HG02938 (cell line): ENCODE measurements around the gene RNF121.

Experiments
- ATAC-seq: cut with Tn5 transposase; IDR thresholded peaks from one replicate; pipeline ENCODE4 v1.9.1; 2021; ENCODE audit warnings: mild to moderate bottlenecking, moderate library complexity; ENCODE audit not compliant: unreplicated experiment

RNF121 gene

DNA sequence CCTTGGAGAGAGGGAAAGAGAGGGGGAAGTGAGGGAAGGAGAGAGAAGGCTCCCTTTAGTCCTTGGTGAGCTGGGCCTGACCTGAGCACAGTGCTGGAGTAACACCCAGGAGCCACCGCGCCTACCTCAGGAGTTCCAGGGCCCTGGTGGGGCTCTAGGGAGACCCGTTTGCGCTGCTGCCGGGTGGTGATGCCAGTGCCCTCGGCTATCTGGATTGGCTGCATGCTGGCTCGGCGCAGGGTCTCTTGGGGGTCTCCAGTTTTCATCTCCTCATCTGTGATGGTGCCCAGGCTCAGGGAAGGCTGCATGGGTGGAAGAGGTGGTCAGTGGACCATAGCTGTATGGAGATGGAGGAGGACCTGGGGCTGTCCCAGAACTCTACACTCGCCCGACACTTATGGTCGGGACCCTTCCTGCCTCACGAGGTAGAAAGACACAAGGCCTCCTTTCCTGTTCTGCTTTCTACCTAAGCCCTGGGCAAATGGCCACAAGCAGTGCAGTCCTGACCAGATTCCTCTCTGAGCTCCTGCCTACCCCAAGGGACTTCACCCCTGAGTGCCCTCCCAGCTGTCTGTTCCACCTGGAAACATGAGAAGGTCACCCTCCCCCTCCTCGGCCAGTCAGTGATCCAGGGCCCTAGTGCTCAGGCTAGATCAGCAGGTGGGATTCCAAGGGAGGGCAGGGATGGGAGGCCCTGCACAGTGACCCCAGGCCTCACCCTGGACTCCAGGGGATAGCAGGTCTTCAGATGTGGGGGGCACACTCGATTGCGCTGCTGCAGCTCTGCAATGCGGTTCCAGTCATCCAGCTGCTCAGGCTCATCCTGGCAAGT, 75.9 kb downstream of the RNF121 start:
- no peak for ATAC-seq

DNA sequence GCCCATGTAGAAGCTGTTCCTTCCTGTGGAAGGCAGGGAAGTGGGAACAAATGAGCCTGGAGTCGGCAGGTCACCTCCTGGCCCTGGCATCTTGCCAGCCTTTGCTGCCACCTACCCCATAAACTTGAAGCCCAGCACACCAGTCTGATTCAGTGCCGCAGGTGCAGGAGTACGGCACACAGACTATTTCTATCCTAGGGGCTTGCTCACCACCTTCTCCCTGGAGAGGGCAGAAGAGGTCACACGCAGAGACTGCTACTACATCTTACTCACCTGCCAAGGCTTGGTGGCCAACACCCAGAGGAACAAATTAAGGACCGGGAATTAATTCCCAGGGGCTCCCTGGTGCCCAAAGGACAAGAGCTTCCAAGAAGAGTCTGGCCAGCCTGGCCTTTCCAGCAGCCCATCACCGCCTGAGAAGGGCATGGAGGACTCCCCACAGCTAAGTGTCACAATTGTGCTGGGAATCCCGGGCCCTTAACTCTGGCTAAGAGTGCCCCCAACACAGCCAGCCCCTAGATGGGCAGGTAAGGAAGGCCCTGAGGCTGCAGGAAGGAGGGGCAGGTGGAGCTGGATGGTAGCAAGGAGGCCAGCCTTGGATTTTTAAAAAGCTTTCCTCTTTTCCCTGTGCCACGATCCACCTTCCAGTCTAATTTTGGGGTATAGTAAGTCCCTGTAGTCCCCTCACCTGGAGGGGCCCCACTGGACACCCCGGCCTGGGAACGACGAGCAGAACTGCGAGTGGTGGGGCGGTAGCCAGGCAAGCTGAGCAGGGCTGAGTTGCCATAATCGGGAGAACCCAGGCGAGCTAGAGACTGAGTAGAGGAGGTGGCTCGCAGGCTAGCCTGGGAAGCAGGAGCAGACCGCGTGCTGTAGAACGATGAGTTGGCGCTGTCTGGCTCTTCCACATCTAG, 76.8 kb downstream of the RNF121 start:
- ATAC-seq: no peak

DNA sequence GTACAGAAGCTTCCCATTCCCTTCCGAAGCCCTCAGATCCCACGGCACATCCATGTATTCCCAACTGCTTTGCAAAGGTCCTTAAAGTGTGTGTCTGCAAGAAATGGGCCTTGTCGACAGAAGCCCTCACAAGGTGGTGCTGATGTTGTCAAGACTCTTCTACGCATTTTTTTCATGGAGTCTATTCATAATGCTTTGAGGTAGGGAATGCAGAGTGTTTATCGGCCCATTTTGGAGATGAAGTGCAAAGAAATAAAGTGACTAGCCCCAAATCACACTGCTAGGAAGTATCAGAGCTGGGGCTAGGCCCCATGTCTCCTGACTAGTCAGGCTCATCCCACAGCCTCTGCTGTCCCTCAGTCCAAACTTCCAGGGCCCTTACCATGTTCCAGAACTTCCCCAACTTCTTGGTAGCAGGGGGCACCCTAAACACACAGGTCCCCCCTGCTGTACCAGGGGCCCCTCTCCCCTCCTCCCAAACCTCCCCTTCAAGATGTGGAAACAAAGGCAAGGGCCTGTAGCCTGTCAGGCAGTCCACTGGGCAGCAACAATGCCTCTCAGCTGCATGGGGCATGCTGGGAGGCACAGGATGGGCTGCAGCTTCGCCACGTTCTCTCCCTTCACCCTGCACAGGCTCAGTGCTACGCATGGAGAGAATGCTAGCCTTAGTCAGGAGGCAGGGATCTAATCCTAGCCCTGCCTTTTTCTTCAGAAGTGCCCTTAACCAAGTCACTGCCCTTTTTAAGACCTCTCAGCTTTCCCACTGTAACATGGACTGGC, 77.7 kb downstream of the RNF121 start:
- ATAC-seq: no peak

DNA sequence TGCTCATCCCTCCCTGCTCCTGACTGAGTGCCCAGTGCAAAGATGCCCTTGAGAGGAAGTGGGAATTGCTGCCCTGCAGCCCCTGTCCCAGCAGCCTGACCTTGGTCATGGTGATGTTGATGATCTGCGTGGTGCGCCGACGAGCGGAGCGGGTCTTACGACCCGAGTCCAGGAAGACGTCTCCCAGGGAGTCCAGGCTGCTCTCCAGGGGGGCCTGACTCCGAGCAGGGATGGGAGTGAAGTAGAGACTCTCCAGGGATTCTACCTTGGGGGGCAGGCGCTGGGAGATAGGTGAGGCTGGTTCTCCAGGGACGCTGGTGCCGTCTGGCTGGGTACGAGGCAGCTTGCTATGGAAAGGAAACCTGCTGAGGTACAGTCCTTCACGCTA, 78.2 kb downstream of the RNF121 start:
- ATAC-seq: no peak

DNA sequence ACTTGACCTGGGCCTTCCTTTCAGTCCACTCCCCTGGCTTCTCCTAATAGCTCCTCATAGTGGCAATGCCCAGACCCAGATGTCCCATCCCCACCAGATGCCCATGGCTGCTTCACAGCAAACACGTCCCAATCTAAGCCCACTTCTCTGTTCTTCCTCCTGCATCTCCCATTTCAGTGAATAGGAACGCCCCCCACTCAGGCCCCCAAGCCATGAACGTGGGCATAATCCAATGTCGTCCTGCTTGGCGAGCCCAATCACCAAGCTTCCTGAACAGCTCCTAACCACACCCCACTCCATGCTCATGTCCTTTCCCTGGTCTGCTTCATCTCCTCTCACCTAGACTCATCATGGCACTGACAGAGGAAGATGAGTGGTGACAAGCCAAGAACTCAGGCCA, 78.7 kb downstream of the RNF121 start:
- no peak for ATAC-seq

DNA sequence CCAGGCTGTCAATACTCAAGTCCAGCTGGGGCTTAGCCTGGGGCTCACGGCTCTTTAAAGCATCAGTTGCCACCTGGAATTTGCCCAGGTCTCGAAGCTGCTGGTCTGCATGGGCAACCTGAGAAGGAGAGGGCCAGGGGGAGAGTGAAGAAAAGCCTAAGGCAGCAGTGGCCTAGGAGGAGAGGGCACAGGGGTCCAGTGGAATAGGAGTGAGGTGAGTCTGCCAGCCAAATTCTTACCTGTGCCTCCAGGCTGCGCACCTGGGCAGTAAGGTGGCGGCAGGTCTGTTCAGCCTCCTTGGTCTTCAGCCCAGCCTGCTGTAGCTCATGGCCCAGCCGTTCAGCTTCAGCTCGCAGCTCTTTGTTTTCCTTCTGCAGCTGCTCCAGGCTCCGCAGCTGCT, 79.9 kb downstream of the RNF121 start:
- no peak for ATAC-seq

DNA sequence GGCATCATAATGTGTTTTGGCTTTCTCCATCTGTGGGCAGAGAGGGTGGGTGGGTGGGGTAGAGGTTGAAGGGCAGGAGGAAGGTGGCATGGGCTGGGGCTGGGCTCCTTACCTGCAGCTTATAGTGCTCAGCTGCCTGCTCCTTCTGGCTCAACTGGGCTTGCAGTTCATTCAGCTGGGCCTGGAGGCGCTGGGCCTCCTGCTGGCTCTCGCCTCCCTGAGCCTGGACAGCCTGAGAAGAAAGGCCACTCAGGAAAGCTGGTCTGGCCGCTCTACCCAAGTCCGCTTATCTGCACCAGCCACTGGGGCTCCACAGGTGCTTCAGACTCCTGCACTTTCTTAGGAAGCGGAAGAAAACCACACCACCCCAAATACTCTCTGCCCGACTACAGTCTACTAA, 80.3 kb downstream of the RNF121 start:
- no peak for ATAC-seq

DNA sequence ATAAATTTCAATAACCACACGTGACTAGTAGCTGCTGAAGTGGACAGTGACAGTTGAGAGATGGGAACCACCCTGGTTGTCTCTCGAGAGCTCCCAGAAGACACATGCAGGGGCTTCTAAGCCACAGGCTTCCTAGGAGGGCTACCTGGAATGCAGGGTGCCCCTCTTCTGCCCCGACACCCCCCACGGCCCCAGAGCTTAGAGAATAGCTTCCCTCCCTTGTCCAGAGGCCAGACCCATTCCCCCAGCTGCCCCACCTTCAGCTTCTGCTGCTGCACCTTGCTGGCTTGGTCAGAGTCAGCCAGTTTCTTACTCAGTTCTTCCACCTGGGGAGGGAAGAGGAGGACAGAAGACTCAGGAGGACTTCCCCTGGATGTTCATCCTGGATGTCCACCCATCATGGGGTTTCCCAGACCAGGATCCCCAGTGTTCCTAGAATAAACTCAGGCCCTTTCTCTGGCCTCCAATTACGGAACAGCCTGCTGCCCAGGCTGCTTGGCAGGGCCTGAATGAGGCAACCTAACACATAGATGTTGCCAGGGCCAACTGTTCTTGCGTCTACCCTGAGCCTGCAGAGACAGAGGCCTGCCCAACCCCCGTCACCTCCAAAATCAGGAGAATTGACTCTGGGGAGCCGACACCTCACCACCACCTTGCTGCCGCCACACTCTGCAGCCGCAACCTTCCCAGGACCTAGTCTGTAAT, 81.8 kb downstream of the RNF121 start:
- no peak for ATAC-seq

DNA sequence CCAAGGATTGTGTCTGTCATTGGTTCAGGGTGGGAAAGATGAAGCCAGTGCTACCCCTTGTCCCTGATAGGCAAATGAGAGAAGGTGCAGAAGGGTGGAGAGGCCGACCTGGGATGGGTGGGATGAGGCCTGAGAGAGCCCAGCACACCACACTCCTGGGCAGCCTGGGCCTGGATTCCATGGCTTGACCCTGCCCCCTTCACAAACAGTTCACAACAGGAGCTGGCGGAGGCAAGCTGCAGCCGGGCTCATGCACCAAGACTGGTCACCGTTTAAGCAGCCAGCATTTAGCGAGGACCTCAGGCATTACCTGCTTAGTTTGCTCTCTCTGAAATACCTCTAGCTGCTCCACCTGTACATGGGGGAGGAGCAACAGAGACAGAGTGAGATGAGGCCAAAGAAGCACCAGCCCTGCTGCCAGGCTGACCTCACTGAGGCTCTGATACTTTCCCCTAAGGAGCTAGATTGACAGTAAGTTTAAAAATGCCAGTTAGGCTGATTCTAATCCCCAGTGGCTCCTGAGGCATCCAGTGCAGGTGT, 83.3 kb downstream of the RNF121 start:
- ATAC-seq: no peak

DNA sequence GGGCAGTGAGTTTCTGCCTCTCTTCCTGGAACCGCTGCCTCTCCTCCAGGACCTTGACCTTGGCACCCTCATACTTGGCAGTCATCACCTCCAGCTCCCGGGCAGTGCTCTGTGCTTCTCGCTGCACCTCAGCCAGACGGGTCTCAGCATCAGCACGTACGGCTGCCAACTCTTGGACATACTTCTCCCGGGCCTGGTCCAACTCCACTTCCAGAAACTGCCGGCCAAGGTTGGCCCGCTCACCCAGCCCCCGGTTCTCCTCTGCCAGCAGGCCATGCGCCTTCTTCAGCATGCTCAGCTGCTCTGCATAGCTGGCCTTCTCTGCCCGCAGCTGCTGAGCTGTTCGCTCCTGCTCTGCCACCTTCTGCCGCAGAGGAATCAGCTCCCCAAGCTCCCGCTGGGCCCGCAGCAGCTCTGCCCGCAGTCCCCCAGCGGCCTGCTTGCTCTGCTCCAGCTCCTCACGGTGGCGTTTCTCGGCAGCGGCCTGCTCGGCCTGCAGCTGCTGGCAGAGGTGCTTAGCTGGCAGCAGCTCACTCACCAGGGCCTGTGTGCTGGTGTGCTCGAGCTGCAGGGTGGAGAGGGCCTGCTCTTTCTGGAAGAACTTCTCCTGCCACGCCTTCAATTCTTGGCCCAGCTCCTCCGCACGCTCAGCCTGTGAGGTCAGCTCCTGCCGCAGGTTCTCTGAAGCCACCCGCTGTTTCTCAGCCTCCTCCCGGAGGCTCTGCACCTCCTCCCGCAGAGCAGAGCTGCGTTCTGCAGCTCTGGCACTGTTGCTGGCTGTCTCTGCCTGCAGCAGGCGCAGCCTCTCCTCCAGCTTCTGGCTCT, 84.3 kb downstream of the RNF121 start:
- no peak for ATAC-seq

DNA sequence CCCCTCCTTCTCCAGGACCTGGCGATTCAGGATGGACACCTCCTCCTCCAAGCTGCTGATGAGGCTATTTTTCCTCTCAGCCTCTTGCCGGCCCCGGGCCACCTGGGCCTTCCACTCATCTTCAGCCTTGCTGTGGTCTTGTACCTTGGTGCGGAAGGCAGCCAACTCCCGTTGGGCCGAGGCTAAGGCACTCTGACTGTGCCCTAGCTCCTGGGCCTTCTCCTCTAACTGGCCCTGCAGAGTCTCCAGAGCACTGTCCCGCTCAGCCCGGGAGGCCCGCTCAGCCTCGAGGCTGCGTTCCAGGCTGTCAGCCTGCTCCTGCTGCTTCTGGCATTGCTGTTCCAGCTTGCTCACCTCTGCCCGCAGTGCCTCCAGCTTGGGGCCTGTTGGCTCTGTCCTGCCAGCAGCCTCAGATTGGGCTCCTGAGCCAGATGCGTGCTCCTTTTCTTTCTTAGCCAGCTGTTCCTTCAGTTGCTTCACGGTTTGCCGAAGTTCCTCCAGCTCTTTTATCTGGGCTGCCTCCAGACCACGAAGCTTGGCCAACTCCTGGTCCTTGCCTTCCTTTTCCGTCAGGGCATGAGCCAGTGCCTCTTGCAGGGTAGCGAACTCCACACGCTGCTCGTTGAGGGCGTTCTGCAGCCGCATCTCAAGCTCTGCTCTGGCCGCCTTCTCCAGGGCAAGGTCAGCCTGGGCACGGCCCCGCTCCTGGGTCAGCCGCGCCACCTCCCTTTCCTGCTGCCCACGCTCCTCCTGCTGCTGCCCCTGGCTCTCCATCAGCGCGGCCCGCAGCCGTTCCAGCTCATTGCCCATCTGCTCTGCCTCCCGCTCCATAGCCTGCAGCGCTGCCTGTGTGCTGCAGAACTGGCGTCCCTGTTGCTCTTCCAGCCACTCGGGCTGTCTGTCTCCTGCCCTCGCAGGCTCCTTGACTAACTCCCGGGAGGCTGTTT, 85.2 kb downstream of the RNF121 start:
- ATAC-seq: no peak

DNA sequence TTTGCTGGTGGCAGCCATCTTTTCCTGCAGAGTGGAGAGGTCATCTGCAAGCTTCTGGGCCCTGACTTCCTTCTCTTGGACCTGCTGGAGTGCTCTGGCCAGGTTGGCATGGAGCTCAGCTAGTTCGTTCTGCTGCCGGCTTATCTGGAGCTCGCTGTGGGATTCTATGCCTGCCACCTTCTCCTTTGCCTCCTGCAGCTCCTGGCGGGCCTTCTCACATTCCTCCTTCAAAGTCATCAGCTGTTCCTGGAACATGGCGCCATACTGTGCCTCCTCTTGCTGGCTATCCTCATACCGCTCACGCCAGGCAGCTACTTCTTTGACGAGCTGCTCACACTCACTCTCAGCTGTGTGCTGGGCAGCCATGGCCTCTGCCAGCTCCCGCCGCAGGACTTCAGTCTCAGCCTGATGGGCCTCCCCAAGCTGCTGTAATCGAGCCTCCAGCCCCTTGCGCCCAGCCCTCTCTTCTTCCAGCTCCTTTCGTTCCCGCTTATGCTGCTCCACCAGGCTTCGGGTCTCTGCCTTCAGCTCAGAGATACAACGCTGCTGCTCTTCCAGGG, 86.0 kb downstream of the RNF121 start:
- ATAC-seq: no peak

DNA sequence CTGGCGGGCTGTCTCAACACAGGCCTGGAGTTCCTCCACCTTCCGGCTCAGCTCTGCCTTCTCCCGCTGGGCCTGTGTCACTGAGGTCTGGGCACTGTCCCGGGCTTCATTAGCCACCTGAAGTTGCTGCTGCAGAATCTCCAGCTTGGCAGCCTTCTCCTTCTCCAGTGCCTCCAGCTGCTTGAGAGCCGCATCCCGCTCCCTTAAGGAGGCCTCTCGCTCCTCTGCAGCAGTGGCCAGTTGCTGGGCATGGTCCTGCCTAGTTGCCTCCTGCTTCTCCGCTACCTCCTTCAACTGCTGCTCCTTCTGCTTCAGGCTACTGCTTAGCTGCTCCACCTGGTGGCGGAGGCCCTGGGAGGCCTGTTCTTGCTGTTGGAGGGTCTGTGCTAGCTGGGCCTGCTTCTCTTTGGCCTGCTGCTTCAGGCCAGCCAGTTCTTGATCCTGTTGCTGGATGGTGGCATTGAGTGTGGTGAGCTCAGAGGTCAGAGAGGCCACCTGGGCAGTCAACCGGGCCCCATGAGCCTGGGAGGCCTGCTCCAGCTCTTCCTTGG, 86.7 kb downstream of the RNF121 start:
- ATAC-seq: no peak

DNA sequence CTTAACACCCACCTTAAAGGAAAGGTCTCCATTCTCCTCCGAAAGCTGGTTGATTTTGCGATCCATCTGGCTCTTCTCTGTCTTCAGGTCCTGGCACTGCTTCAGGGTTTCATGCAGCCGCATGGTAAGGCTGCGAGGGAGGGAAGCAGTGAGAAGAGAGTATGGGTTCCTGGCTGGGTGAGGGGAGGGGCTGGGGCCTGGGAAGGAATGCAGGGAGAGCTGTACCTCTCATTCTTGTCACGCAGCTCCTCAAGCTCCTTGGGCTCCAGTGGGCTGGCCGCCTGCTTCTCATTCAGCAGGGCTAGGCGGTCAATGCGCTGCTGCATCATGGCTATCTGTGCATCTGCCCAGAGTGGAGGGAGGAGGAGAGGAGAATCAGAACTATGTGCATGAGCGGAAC, 89.3 kb downstream of the RNF121 start:
- no peak for ATAC-seq

DNA sequence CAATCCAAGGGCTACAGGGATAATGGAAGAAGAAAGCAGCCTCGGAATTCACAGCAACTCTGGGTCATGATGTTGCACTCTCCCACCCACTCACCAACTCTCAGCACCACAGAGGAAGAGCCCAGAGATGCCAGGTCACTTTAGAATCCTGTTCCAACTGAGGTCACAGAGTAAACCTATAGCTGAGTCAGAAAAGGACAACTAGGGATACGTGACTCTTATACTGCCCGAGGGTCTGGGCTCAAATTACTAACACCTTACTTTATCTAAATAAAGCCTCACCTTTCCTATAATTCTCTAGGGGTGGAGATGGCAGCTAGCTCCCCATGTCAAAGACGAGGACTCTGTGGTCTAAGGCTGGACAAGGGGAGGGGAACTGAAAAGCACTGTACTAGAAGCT, 94.5 kb downstream of the RNF121 start:
- ATAC-seq: no peak

DNA sequence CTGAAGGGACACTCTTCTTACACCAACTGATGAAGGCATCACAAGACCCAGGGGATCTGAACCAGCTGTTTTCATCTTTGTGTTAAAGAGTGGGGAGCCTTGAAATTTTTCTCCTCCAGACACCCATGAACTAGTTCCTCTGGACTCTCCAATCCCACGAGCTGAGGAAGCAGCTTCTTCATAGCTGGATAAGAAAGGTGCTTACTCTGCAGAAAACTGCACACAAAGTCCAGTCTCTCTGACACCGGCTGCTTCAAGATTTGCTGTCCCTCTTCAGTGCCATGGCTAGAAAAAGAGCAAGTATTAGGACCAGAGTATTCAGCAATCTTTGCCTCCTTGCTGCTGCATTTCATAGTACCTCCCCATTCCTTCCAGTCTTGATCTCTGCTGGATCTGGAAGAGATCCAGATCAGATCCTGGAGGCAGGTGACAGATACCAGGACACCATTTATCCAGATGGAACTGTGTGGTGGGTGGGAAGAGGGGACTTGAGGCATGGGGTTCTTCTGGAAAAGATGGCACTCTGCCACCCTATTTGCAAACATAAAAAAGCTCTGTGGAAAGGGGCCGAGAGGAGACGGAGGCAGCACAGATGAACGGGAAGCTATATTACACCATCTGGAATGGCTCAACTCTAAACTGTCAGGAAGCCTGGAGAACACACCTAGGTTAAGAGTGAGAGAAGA, 95.4 kb downstream of the RNF121 start:
- no peak for ATAC-seq

DNA sequence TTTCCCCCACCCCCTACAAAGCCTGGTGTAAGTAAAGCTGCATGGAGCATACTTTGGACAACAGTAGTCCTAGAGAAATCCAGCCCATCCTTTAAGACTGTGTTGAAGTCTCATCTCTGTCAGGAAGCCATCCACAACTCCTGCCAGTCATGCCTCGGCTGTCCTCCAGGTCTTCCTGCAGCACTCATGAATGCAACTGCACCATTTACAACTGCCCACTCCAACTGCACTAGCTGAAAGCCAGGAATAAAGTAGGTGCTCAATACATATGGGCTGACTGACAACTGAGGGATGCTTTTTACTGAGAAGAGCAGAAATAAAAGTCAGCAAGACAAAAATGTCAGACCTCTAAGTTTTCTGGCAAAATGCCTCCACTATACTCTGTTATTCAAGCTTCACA, 97.2 kb downstream of the RNF121 start:
- ATAC-seq: no peak
